GM19468 (cell line): Measurements from ENCODE around the gene ALK.

Experiments
- ATAC-seq: cut with Tn5 transposase; IDR thresholded peaks from one replicate; pipeline ENCODE4 v1.9.1; 2021; ENCODE audit warnings: mild to moderate bottlenecking, moderate library complexity, moderate number of reproducible peaks; ENCODE audit not compliant: unreplicated experiment; ENCODE audit errors: extremely low read depth

The ALK gene

GRCh38 chr2:29481313-29481712 lies 440.1 kb downstream of the ALK start:
- no peak for ATAC-seq

- ATAC-seq, result no peak
Observed at GRCh38 chr2:29480426-29480825, 441.0 kb downstream of the ALK start.

DNA sequence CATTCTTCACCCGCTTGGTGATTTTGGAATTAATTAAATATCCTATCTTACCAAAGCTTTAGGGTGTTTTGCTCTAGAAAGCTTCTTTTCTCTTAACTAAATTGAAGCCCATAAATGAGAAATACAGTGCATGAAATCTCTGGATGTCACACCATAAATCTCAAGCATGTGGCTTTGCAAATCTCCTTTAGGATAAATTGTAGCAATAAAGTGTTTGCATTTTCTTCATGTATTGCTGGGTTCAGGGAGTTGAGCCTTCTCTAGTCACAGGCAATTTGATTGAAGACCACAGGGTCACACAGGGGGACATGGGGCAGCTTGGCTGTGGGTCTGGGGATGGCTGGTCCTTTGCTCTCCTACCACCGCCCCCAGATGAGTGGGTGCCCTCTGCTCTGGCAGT lies 442.0 kb downstream of the ALK start:
- ATAC-seq, result no peak

- ATAC-seq, result no peak
Observed at GRCh38 chr2:29478641-29479040, 442.7 kb downstream of the ALK start.

- no peak for ATAC-seq
Observed at GRCh38 chr2:29477186-29477585, 444.2 kb downstream of the ALK start.

- ATAC-seq, result no peak
Observed at GRCh38 chr2:29475499-29475898, 445.9 kb downstream of the ALK start.

GRCh38 chr2:29469961-29470360 lies 451.4 kb downstream of the ALK start:
- ATAC-seq, result no peak

DNA sequence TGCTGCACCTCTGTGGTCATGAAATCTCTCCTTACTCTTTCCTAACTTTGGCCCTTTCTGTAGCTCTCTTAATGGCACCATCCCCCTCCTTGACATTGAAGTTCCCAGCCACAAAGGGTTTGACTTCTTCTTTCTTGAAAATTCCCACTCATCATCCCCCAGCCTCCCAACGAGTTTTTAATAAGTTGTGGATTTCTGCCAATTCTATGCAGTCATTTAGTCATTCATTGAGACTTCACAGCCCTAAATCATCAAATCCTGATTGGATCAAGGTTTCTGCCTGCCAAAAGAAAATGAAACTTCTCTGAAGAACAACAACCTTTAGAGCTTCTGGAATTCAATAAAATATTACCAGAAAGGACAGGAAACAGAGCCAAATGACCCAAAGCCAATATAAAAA lies 451.9 kb downstream of the ALK start:
- ATAC-seq, result no peak

- ATAC-seq, result no peak
Observed at GRCh38 chr2:29463181-29463900, 458.0 kb downstream of the ALK start.

GRCh38 chr2:29462293-29462692 lies 459.1 kb downstream of the ALK start:
- no peak for ATAC-seq

DNA sequence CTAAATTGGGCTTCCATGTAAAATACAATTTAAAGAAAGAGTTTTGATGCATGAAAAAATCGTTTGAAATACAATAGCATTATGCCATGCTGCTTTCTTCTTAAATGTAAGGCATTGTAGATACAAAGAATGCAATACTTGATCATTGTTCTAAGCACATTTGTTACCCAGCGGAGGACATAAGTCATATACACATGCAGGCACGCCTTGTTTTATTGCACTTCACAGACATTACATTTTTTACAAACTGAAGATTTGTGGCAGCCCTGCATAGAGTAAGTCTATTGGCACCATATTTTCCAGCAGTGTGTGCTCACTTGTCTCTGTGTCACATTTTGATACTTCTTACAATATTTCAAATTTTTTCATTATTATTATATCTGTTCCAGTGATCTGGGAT lies 461.2 kb downstream of the ALK start:
- no peak for ATAC-seq

- ATAC-seq, result no peak
Observed at GRCh38 chr2:29459445-29460179, 461.8 kb downstream of the ALK start.

GRCh38 chr2:29456429-29456828 lies 465.0 kb downstream of the ALK start:
- no peak for ATAC-seq

DNA sequence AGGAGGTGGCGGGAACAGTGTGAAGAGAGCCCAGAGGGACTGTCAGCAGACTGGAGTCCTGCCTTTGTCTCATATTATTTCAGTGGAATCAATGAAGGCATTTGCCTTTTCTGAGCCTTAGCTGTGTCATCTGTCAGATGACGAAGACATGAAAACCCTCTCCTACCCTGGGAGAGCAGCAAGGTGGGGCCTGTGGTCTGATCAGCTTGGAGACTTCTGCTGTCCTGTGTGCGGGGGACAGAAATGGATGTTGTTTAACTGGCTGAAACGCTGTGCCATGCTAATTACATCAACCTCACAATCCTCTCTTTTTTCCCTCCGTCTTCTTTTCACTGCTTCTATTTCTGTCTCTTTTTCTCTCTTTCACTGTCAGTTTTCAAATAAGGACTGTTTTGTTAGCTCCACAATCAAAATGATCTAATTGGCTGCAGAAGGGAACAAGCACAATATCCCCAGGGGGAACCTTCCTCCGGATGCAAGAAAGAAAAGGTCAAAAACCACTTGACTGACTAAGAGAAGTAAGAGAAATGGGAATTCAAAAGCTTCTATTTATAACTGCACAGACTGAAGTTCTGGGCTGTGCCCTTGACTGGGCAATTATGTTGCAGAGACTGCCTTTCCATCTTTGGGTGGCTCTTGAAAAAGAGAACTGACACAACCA lies 466.1 kb downstream of the ALK start:
- ATAC-seq, result no peak

- ATAC-seq, result no peak
Observed at GRCh38 chr2:29452036-29452435, 469.4 kb downstream of the ALK start.

DNA sequence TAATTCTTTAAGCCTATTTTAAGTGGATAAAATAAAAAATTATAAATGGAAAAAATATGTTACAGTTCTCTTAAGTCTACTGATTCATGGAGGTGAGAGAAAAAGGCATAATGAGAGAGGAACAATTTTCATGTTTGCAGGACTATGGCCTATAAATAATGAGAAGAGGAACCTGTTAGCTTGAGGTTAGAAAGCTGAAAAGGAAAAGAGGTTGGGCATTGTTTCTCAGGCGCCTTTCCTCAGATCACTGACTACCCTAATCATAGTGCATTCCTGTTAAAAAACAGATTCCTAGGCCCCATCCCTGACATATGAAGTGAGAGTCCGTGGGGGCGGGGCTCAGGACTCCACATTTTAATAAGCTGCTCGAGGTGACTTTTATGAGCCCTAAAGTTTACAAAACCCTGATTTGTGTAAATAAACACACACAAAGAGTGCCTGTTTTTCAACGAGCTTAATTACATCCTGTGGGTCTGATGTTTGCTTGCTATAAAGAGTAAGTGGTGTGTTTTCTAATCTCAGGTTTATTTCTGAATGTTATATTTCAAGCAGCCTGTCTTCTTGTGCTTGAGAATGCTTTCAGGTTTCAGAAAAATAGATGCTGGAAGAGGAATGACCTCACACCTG lies 470.7 kb downstream of the ALK start:
- no peak for ATAC-seq

- no peak for ATAC-seq
Observed at GRCh38 chr2:29449499-29449898, 471.9 kb downstream of the ALK start.

GRCh38 chr2:29448096-29448688 lies 473.2 kb downstream of the ALK start:
- ATAC-seq, result no peak

DNA sequence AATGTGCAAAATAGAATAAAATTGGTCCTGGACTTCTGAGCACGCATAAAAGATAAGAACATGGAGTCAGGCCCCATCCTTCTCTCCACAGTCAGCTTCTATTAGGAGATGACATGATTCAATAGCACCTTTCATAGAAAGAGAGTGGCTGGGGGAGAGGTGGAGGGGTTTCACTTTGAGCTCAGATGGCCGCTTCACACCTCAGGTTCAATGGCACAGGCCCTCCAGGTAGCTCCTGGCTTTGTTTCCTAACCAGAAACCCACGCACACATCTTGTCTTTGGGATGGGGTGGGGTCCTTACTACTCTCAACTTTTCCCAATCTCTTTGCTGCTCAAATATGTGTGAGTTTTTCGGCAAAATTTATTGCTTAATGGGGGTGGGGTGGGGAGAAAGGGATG lies 473.9 kb downstream of the ALK start:
- ATAC-seq, result no peak

- ATAC-seq, result no peak
Observed at GRCh38 chr2:29446847-29447246, 474.5 kb downstream of the ALK start.

- no peak for ATAC-seq
Observed at GRCh38 chr2:29444150-29444549, 477.2 kb downstream of the ALK start.
